ENCODE measurements around the gene CANT1.
A peak's percentile ranks its signal among the peaks of the same experiment; 100 is the strongest.
"Not testable (repeated sequence)": the region's sequence is repeated elsewhere in the genome, so short reads cannot be mapped to it uniquely, and the experiment has no call there.

CANT1 gene

DNA sequence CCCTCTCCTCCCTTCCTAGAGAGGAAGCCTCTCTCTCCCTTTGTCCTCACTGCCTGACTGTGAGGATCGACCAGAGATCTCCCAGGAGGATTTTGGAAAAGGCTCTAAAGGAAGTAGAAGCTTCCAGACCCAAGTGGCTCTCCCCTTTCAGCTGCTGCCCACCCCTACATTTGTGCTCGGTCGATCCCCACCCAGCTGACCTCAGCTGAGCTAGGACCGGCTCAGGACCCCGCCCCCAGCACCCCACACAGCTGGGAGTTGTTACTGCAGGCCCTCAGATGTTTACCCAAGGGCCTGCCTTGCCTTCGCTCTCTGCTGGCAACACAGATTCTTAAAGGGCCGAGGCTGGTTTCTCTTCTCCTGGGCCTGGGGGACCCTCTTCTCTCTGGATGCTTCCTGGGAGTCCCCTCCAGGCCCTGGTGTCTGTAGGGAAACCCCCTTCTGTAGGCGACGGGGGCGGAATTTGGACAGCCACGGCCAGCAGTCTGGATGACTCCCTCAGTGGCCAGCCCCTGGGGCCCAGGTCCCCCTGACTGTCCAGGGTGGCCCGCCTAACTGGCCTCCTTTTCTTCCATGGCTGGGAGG, 57.5 kb downstream of the CANT1 start:
- no peak for TF ChIP-seq CTCF (IDR thresholded peaks at IDR 0.05; ENCODE audit: insufficient read depth, low read depth, low read length, missing control alignments)
- DNase-seq (ENCODE audit: low read depth): no peak
- no peak overlapping the region for H3K4me3 ChIP-seq (ENCODE audit: low read length)

GRCh38 chr17:78950870-78951269, 58.7 kb downstream of the CANT1 start:
- no peak overlapping the region for H3K4me3 ChIP-seq (ENCODE audit: low read length)
- TF ChIP-seq CTCF (IDR thresholded peaks at IDR 0.05; ENCODE audit: insufficient read depth, low read depth, low read length, missing control alignments): no peak
- no peak for DNase-seq (ENCODE audit: low read depth)

DNA sequence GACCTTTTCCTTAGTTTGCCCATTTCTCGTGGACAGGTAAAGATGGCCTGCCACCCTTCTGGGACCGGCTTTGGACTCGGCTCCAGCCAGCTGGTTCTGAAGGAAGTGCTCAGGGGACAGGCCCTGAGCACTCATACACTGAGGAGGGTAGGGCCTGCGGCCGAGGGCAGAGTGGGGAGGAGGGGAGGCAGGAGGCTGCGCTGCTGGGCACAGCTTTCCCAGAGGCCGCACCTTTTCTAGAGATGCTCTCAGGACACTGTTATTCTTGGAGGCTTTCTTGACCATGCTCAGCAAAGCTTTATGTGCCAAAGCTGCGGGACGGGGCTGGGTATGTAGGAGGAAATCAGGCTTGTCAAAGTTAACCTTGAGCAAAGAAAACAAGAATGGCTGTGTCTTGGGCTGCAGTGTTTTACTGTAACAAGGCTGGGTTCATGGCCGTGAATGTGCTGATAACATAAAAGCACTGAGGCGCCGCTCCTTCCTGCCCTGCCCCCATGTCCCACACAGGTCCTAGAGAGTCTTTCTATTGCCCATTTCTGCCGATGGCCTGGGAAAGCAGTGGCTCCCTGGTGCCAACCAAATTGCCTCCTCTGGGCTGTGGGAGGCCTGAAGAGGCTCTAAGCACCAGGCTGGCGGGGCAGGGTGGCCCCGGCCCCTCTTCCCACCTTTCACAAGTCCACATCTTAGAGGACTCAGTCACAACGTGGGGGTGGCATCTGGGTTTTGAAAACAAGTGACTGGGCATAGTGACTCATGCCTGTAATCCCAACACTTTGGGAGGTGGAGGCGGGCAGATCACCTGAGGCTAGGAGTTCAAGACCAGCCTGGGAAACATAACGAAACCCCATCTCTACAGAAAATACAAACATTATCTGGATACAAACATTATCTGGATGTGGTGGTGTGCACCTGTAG, 62.1 kb downstream of the CANT1 start:
- peak; percentile 30 for DNase-seq (ENCODE audit: low read depth)
- no peak overlapping the region for H3K4me3 ChIP-seq (ENCODE audit: low read length)
- no peak for TF ChIP-seq CTCF (IDR thresholded peaks at IDR 0.05; ENCODE audit: insufficient read depth, low read depth, low read length, missing control alignments)

GRCh38 chr17:78946631-78947030, 62.9 kb downstream of the CANT1 start:
- TF ChIP-seq CTCF (IDR thresholded peaks at IDR 0.05; ENCODE audit: insufficient read depth, low read depth, low read length, missing control alignments): no peak
- no peak for DNase-seq (ENCODE audit: low read depth)
- no peak overlapping the region for H3K4me3 ChIP-seq (ENCODE audit: low read length)

GRCh38 chr17:78946131-78946530, 63.4 kb downstream of the CANT1 start:
- no peak overlapping the region for H3K4me3 ChIP-seq (ENCODE audit: low read length)
- no peak for TF ChIP-seq CTCF (IDR thresholded peaks at IDR 0.05; ENCODE audit: insufficient read depth, low read depth, low read length, missing control alignments)
- no peak for DNase-seq (ENCODE audit: low read depth)

GRCh38 chr17:78945455-78945854, 64.1 kb downstream of the CANT1 start:
- DNase-seq (ENCODE audit: low read depth): not testable (repeated sequence)

DNA sequence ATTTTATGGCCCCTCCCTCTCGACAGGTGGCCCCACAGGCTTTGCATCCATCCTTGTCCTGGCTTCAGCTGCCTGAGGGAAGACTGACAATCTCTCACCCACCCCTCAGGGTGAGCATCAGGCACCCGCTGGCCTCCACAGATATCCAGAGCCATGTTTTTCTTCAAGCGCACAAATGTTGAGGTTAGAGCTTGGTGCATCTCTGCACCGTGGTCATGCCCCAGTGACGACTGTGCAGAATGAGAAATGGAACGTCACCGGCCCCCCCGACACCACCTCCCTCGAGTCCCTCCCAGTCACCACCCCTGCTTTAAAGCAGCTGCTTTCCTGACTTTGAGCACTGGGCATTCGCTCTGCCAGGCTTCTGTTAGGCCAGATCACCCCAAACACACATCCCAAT, 64.6 kb downstream of the CANT1 start:
- DNase-seq (ENCODE audit: low read depth): no peak
- no peak overlapping the region for H3K4me3 ChIP-seq (ENCODE audit: low read length)
- no peak for TF ChIP-seq CTCF (IDR thresholded peaks at IDR 0.05; ENCODE audit: insufficient read depth, low read depth, low read length, missing control alignments)

More at GRCh38 chr17:78945455-78945854, 64.1 kb downstream of the CANT1 start:
- H3K4me3 ChIP-seq (ENCODE audit: low read length): not testable (repeated sequence)

Measured in epithelial cell of esophagus (primary cell).